Endothelial cell of umbilical vein (primary cell): ENCODE measurements around the gene CD33. TPM values are rescaled to one million over a fixed set of nuclear protein-coding genes. Genes with fewer than 3 reads are reported as not detected.

ENCODE experiments used
- BruUV-seq: library from RNA; stranded (reverse); fragments of 400-500 nt; replicated peaks from 2 replicates; lab custom pipeline; 2021; lab: Mats Ljungman, UMichigan
- CTCF ChIA-PET: fragments of 300-600, 350-600 bp; sonication (Branson Sonifier 250); formaldehyde crosslinking; loops from one replicate; lab custom pipeline; 2021; ENCODE audit warnings: antibody characterized with exemption, inconsistent platforms; lab: Charles Lee
- POLR2A ChIA-PET: fragments of 300-600, 350-600 bp; sonication (Branson Sonifier 250); formaldehyde crosslinking; loops from one replicate; lab custom pipeline; 2021; ENCODE audit warnings: antibody characterized with exemption, inconsistent platforms; lab: Charles Lee
- DNase-seq: peaks from one replicate; pipeline ENCODE4 v3.0.0-alpha.2; 2011; ENCODE audit warnings: low read depth, low spot score
- FAIRE-seq: peaks from 2 replicates; lab custom pipeline; 2011; peaks lifted over from hg19 to GRCh38; lab: Jason Lieb, UNC
- H2AFZ ChIP-seq: 2 replicates; pipeline ENCODE4 v1.6.0; 2012; ENCODE audit warnings: low read depth, low read length, control low read depth, inconsistent platforms
- H3K27ac ChIP-seq: 2 replicates; pipeline ENCODE4 v1.5.1; 2011; ENCODE audit warnings: low read depth, mild to moderate bottlenecking, control low read depth, low read length, moderate library complexity; ENCODE audit not compliant: insufficient read depth
- H3K27me3 ChIP-seq, 2 experiments: 2 replicates each; pipeline versions ENCODE4 v1.6.0 to v1.6.1; 2011; ENCODE audit warnings: low read length in 2 of 2, mixed read lengths in 1 of 2; ENCODE audit not compliant: control insufficient read depth in 2 of 2, insufficient read depth in 2 of 2
- H3K36me3 ChIP-seq, 2 experiments: 2 replicates in 1 of 2; 3 replicates in 1 of 2; pipeline ENCODE4 v1.5.1; 2011; ENCODE audit warnings: low read length in 2 of 2, mild to moderate bottlenecking in 1 of 2, moderate library complexity in 1 of 2; ENCODE audit not compliant: control insufficient read depth in 2 of 2, insufficient read depth in 2 of 2; ENCODE audit errors: extremely low read depth in 1 of 2
- H3K4me1 ChIP-seq: 3 replicates; pipeline ENCODE4 v1.5.1; 2011; ENCODE audit warnings: mild to moderate bottlenecking, low read length; ENCODE audit not compliant: control insufficient read depth, insufficient read depth; ENCODE audit errors: extremely low read depth
- H3K4me2 ChIP-seq: 2 replicates; pipeline ENCODE4 v1.6.1; 2011; ENCODE audit warnings: low read length, control low read depth, mixed read lengths; ENCODE audit not compliant: insufficient read depth
- H3K4me3 ChIP-seq, 3 experiments: fragments of 200-600 bp in 1 of 3; sonication (generic), shearing (Covaris generic) in 1 of 3; replicated peaks in 1 of 3; 2 replicates each; pipeline ENCODE4 v1.5.1; 2011 to 2016; ENCODE audit warnings: control low read depth in 3 of 3, low read length in 3 of 3, mild to moderate bottlenecking in 2 of 3, inconsistent platforms in 1 of 3, low read depth in 1 of 3, moderate library complexity in 1 of 3; ENCODE audit not compliant: insufficient read depth in 1 of 3
- H3K79me2 ChIP-seq: 2 replicates; pipeline ENCODE4 v1.6.0; 2012; ENCODE audit warnings: low read length, inconsistent platforms; ENCODE audit not compliant: control insufficient read depth, insufficient read depth
- H3K9ac ChIP-seq: replicated peaks from 2 replicates; pipeline ENCODE3; 2011; ENCODE audit warnings: low read length, control low read depth; ENCODE audit not compliant: insufficient read depth; ENCODE audit errors: extremely low read depth
- H3K9me1 ChIP-seq: replicated peaks from 3 replicates; pipeline ENCODE4 v1.6.0; 2011; ENCODE audit warnings: mild to moderate bottlenecking, low read length; ENCODE audit not compliant: control insufficient read depth, insufficient read depth; ENCODE audit errors: extremely low read depth
- H3K9me3 ChIP-seq: replicated peaks from 2 replicates; pipeline ENCODE4 v1.5.1; 2012; ENCODE audit warnings: low read length, inconsistent platforms; ENCODE audit not compliant: control insufficient read depth, insufficient read depth
- H4K20me1 ChIP-seq: replicated peaks from 2 replicates; pipeline ENCODE3; 2011; ENCODE audit warnings: mild to moderate bottlenecking, low read length; ENCODE audit not compliant: control insufficient read depth, insufficient read depth; ENCODE audit errors: extremely low read depth
- CTCF ChIP-seq, 2 donors: IDR thresholded peaks; 1 replicate in 1 of 2; 2 replicates in 1 of 2; pipeline ENCODE4 v1.5.1; 2011; ENCODE audit warnings: low read length in 2 of 2, mild to moderate bottlenecking in 2 of 2, moderate library complexity in 2 of 2, control low read depth in 1 of 2, inconsistent platforms in 1 of 2, low read depth in 1 of 2; ENCODE audit not compliant: insufficient read depth in 1 of 2; ENCODE audit errors: extremely low read depth in 1 of 2
- EZH2 ChIP-seq: IDR thresholded peaks from 2 replicates; pipeline ENCODE4 v1.6.1; 2012; ENCODE audit warnings: borderline replicate concordance, low read depth, mild to moderate bottlenecking, moderate library complexity, low read length, inconsistent platforms; ENCODE audit not compliant: severe bottlenecking
- FOS ChIP-seq: IDR thresholded peaks from 2 replicates; pipeline ENCODE4 v1.6.1; 2011; ENCODE audit warnings: mild to moderate bottlenecking, low read length, moderate library complexity, borderline replicate concordance; ENCODE audit not compliant: insufficient read depth
- GATA2 ChIP-seq: IDR thresholded peaks from 2 replicates; pipeline ENCODE4 v1.7.0; 2011; ENCODE audit warnings: low read depth, mild to moderate bottlenecking, moderate library complexity, mixed read lengths, low read length; ENCODE audit not compliant: insufficient read length, insufficient read depth
- JUN ChIP-seq: IDR thresholded peaks from 2 replicates; pipeline ENCODE4 v1.6.1; 2011; ENCODE audit warnings: borderline replicate concordance, low read depth; ENCODE audit not compliant: insufficient read length, insufficient read depth
- MAX ChIP-seq: IDR thresholded peaks from 2 replicates; pipeline ENCODE4 v1.6.1; 2011; ENCODE audit not compliant: insufficient read depth, insufficient read length
- MYC ChIP-seq: IDR thresholded peaks from one replicate; pipeline ENCODE4 v1.6.1; 2011; ENCODE audit warnings: mild to moderate bottlenecking, low read depth, low read length
- POLR2A ChIP-seq: IDR thresholded peaks from 2 replicates; pipeline ENCODE4 v1.6.1; 2012; ENCODE audit warnings: low read depth, mild to moderate bottlenecking, control low read depth, low read length
- POLR2AphosphoS5 ChIP-seq: IDR thresholded peaks from 2 replicates; pipeline ENCODE4 v1.6.1; 2012; ENCODE audit warnings: low read depth, mild to moderate bottlenecking, control low read depth, low read length, moderate library complexity; ENCODE audit not compliant: insufficient read depth
- dilution Hi-C: fragments of 300-500 bp; cut with MboI; formaldehyde crosslinking; loops from one replicate; pipeline ENCODE4 v1.15.0; 2019; ENCODE audit warnings: low sequenced_read_pairs; ENCODE audit not compliant: extremely low pct_ligation_motif_present
- intact Hi-C: fragments of 100-400 bp; cut with micrococcal nuclease; formaldehyde crosslinking; loops from one replicate; pipeline ENCODE4 v1.10.0; 2022
- polyA plus RNA-seq, 4 experiments: library from polyadenylated mRNA; depleted of rRNA in 3 of 4; stranded (reverse) in 3 of 4; unstranded in 1 of 4; fragments of >200 nt; gene quantifications; 2 replicates each; pipeline versions ENCODE4 v1.2.1 to v1.2.3, GENCODE V29; 2011 to 2012; ENCODE audit warnings: missing spikeins in 1 of 4
- total RNA-seq: library from RNA; stranded (reverse); gene quantifications from 2 replicates; pipeline ENCODE4 v1.2.3, GENCODE V29; 2021

Gene CD33
- total and polyA plus RNA-seq, 2 donors (not counting 3 experiments of a cell fraction or from before 2014, with no cell fraction given) = not detected

DNA sequence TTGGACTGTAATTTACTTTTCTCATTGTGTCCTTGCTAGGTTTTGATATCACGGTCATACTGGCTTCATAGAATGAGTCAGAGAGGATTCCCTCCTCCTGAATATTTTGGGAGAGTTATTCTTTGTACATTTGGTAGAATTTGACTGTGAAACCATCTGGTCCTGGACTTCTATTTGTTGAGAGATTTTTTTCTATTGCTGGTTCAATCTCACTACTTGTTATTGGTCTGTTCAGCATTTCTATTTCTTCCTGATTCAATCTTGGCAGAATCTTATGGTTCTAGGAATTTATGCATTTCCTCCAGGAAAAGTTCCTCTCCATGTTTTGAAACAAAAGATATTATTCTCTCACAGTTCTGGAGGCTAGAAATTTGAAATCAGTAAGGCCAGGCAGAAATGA is 4.9 kb upstream of the CD33 start:
- POLR2A ChIA-PET = no interaction called here
- dilution Hi-C loops = no loop called here
- FAIRE-seq = no peak

More for the DNA sequence above, 4.9 kb upstream of the CD33 start:
- no peaks in the 10 kb centered on the region for H3K9me1 ChIP-seq
- H3K27me3 ChIP-seq = no peaks in the 10 kb centered on the region
- H3K9ac ChIP-seq = no peak overlapping the region
- no peak overlapping the region for H3K27ac ChIP-seq
- intact Hi-C loops = no loop called here
- no peaks in the 10 kb centered on the region for H4K20me1 ChIP-seq
- no peaks in the 10 kb centered on the region for H3K79me2 ChIP-seq
- H3K4me2 ChIP-seq = no peak overlapping the region
- H2AFZ ChIP-seq = no peak overlapping the region
- CTCF ChIA-PET = no interaction called here
- no peaks in the 10 kb centered on the region for H3K9me3 ChIP-seq
- TF ChIP-seq POLR2A = no peak
- no peak for TF ChIP-seq CTCF (IDR thresholded peaks at IDR 0.05; ENCODE audit: extremely low read depth in 1 of 2, insufficient read depth in 1 of 2, low read depth in 1 of 2, low read length in 2 of 2)
- no peak for TF ChIP-seq POLR2AphosphoS5
- no peak for TF ChIP-seq MAX
- TF ChIP-seq GATA2 = no peak
- no peak for TF ChIP-seq JUN
- no peak for TF ChIP-seq MYC
- no peak for TF ChIP-seq EZH2
- no peak for TF ChIP-seq FOS
- no peak overlapping the region for H3K4me3 ChIP-seq
- H3K36me3 ChIP-seq = no peaks in the 10 kb centered on the region
- H3K4me1 ChIP-seq = no peaks in the 10 kb centered on the region
- BruUV-seq = no TSS peak
- no peak for DNase-seq
